Bronchial smooth muscle cell (primary cell): ENCODE results near the gene DNAJB1. TPM values are rescaled to one million over a fixed set of nuclear protein-coding genes. Genes with fewer than 3 reads are reported as not detected.

Experiments
- total RNA-seq: library from RNA; depleted of rRNA; stranded (reverse); fragments of >200 nt; gene quantifications from 2 replicates; pipeline ENCODE4 v1.2.1, GENCODE V29; 2014

DNAJB1 gene
- 52.8 and 63.5 TPM in 2 replicates for total RNA-seq

GRCh38 chr19:14517840-14518505, at the start of gene DNAJB1:
TSS of gene DNAJB1 (minus strand) at chr19:14518397. CDS start at chr19:14518349, 48 bp downstream.

DNA sequence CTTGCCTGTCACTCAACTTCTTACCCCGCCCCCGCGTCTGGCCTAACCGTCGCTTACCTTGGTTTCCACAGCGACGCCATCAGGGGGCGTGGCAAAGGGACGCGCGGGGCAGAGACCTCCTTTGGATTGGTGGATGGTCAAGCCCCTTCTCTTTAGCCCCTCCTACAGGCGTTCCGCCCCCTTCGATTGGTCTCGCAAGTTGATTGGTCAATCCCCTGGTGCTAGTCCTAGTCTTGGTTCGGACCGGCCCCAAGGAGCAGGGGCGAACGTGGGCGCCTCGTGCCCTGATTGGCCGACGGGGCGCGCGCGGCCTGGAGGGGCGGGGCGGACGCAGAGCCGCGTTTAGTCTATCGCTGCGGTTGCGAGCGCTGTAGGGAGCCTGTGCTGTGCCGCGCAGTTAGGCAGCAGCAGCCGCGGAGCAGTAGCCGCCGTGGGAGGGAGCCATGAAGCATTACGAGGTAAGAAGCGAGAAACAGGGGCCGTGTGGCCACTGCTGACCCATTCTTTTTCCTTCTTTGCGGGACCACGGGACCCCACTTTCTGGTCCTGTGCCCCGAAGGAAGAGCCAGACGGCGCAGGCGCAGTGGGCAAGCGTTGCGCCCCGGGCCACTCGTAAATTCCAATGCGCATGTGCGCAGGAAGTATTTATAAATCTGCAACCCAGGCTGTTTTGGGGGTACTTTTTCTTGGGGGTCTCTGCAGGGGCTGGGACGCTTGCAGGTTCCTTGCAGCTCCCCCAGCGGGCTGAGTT, 11.2 kb upstream of the DNAJB1 start, which contains the start of gene TECR:
TECR (plus strand) TSS at position 341 of the 751 bp plus-strand sequence; CDS start at position 444, 103 bp downstream.

DNA sequence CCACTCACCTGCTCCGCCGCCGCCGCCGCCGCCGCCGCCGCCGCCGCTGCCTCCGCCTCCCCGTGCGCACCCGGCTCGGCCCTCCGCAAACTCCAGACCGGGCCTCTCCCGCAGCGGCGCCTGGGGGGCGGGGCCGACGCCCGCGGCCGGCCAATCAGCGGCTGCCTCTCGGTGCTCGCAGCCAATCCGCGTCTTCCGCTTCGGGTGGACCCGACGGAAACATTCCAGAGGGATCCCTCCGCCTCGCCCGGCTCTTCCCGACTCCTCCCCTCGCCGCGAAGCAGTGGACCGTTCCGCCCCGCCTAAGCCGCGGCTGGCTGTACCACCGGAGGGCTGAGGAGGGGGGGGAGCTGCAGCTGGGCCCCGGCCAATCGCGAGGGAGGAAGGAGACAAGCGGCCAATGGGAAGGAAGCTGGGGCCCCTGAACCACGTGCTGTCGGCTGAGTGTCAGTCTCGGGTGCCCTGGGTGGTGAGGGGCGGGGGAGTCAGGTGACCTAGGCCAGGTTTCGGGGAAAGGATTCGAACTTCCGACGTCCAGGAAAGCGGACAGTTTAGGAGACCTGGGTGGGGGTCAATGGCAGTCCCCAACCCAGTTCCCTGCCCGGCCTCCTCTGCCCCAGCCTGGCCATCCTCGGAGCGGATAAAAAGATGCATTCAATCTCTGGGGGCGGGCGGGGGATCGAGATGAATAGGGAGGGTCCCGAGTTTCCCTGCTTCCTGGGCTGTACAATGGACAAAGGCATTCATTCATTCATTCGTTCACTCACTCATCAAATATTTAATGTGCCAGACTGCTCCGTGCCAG, 22.0 kb downstream of the DNAJB1 start, which contains the start of gene GIPC1:
GIPC1 (minus strand) TSS at position 99 of the 805 bp plus-strand sequence. CDS start 13,151 bp downstream, outside the sequence.

GRCh38 chr19:14475251-14476073, 42.7 kb downstream of the DNAJB1 start, which contains the start of gene PTGER1:
TSS of gene PTGER1 (minus strand) at chr19:14475354. CDS start at chr19:14474320, 1,034 bp downstream.

Other genes starting within 250 kb of the DNAJB1 start
- gene ADGRE5, start 137.0 kb downstream of the DNAJB1 start, total RNA-seq: 6.9 and 7.9 TPM in 2 replicates
- 30.2 and 32.0 TPM in 2 replicates for gene DDX39A, start 99.1 kb downstream of the DNAJB1 start, total RNA-seq
- gene PKN1, start 85.1 kb downstream of the DNAJB1 start, total RNA-seq: 149 and 156 TPM in 2 replicates
- 3.8 and 6.6 TPM in 2 replicates for gene PTGER1, start 43.0 kb downstream of the DNAJB1 start, total RNA-seq
- gene GIPC1, start 22.3 kb downstream of the DNAJB1 start, total RNA-seq: 90.6 and 123 TPM in 2 replicates
- 24.0 and 33.9 TPM in 2 replicates for gene TECR, start 11.2 kb upstream of the DNAJB1 start, total RNA-seq
- 247 and 389 TPM in 2 replicates for gene NDUFB7, start 53.7 kb upstream of the DNAJB1 start, total RNA-seq
- gene CLEC17A, start 64.7 kb upstream of the DNAJB1 start, total RNA-seq: 0.09 and 0.16 TPM in 2 replicates
- not detected in 2 replicates for gene ADGRE3, start 156.4 kb upstream of the DNAJB1 start, total RNA-seq
- 20.5 and 32.8 TPM in 2 replicates for gene ZNF333, start 171.7 kb upstream of the DNAJB1 start, total RNA-seq